Mononuclear cell (primary cell): ENCODE data around the gene UPB1. TPM values are rescaled to one million over a fixed set of nuclear protein-coding genes. Genes with fewer than 3 reads are reported as not detected.

Experiments used
- H3K27me3 ChIP-seq: 2 replicates; pipeline ENCODE4 v1.6.0; 2011; ENCODE audit warnings: low read length, control low read depth; ENCODE audit not compliant: insufficient read depth
- H3K4me1 ChIP-seq: 2 replicates; pipeline ENCODE4 v1.5.1; 2011; ENCODE audit warnings: mild to moderate bottlenecking, low read length, control low read depth; ENCODE audit not compliant: insufficient read depth
- H3K4me3 ChIP-seq: 2 replicates; pipeline ENCODE4 v1.5.1; 2011; ENCODE audit warnings: mild to moderate bottlenecking, low read length, moderate library complexity
- H3K9me3 ChIP-seq: 2 replicates; pipeline ENCODE4 v1.5.1; 2011; ENCODE audit warnings: low read depth, mild to moderate bottlenecking, control low read depth, low read length
- total RNA-seq: library from RNA; depleted of rRNA; stranded (reverse); fragments of >200 nt; gene quantifications from one replicate; pipeline ENCODE4 v1.2.3, GENCODE V29; 2012

UPB1 gene
- 3.6 TPM for total RNA-seq

- Histone ChIP-seq H3K4me1 (peaks cover 27% of the 10 kb centered on the region), H3K4me3 (no peak within 1 kb of the TSS), H3K9me3 (no peaks in the 10 kb centered on the region), H3K27me3 (peaks cover 22% of the 10 kb centered on the region)
These were observed at the start of gene UPB1 for GRCh38 chr22:24494528-24495364. UPB1 (plus strand) TSS chr22:24495332; CDS start chr22:24495404, 72 bp downstream.

- peaks cover 52% of the 10 kb centered on the region for H3K4me1 ChIP-seq
- no peaks in the 10 kb centered on the region for H3K27me3 ChIP-seq
- no peak overlapping the region for H3K4me3 ChIP-seq
- no peaks in the 10 kb centered on the region for H3K9me3 ChIP-seq
These were observed 49.5 kb upstream of the UPB1 start for GRCh38 chr22:24445481-24446259.

GRCh38 chr22:24446260-24446611 is 48.9 kb upstream of the UPB1 start:
- Histone ChIP-seq H3K4me1 (peaks cover 49% of the 10 kb centered on the region), H3K27me3 (no peaks in the 10 kb centered on the region), H3K9me3 (no peaks in the 10 kb centered on the region), H3K4me3 (no peak overlapping the region)

- Histone ChIP-seq H3K27me3 (no peaks in the 10 kb centered on the region), H3K4me3 (no peak overlapping the region), H3K9me3 (no peaks in the 10 kb centered on the region), H3K4me1 (peaks cover 27% of the 10 kb centered on the region)
These were observed 44.5 kb upstream of the UPB1 start for GRCh38 chr22:24450610-24451009.

- Histone ChIP-seq H3K4me3 (no peak overlapping the region), H3K4me1 (peaks cover 27% of the 10 kb centered on the region), H3K9me3 (no peaks in the 10 kb centered on the region), H3K27me3 (no peaks in the 10 kb centered on the region)
These were observed 44.0 kb upstream of the UPB1 start for GRCh38 chr22:24451162-24451561.

- H3K4me3 ChIP-seq = no peak overlapping the region
- peaks cover 21% of the 10 kb centered on the region for H3K4me1 ChIP-seq
- H3K27me3 ChIP-seq = no peaks in the 10 kb centered on the region
- no peaks in the 10 kb centered on the region for H3K9me3 ChIP-seq
These were observed 41.3 kb upstream of the UPB1 start for GRCh38 chr22:24453853-24454252.

- no peaks in the 10 kb centered on the region for H3K27me3 ChIP-seq
- peaks cover 10% of the 10 kb centered on the region for H3K4me1 ChIP-seq
- H3K4me3 ChIP-seq = no peak overlapping the region
- no peaks in the 10 kb centered on the region for H3K9me3 ChIP-seq
These were observed 40.1 kb upstream of the UPB1 start for GRCh38 chr22:24455039-24455438.

GRCh38 chr22:24455751-24456426 is 39.2 kb upstream of the UPB1 start:
- H3K27me3 ChIP-seq = no peaks in the 10 kb centered on the region
- H3K4me3 ChIP-seq = no peak overlapping the region
- H3K4me1 ChIP-seq = peaks cover 10% of the 10 kb centered on the region
- H3K9me3 ChIP-seq = no peaks in the 10 kb centered on the region

- Histone ChIP-seq H3K27me3 (no peaks in the 10 kb centered on the region), H3K4me3 (no peak overlapping the region), H3K9me3 (no peaks in the 10 kb centered on the region), H3K4me1 (peaks cover 20% of the 10 kb centered on the region)
These were observed 37.2 kb upstream of the UPB1 start for GRCh38 chr22:24457894-24458420.

GRCh38 chr22:24459911-24460310 is 35.2 kb upstream of the UPB1 start:
- H3K4me1 ChIP-seq = peaks cover 30% of the 10 kb centered on the region
- no peaks in the 10 kb centered on the region for H3K9me3 ChIP-seq
- H3K27me3 ChIP-seq = no peaks in the 10 kb centered on the region
- H3K4me3 ChIP-seq = no peak overlapping the region

- Histone ChIP-seq H3K9me3 (no peaks in the 10 kb centered on the region), H3K27me3 (no peaks in the 10 kb centered on the region), H3K4me1 (peaks cover 30% of the 10 kb centered on the region), H3K4me3 (no peak overlapping the region)
These were observed 34.6 kb upstream of the UPB1 start for GRCh38 chr22:24460418-24461089.

GRCh38 chr22:24463071-24463760 is 31.9 kb upstream of the UPB1 start:
- Histone ChIP-seq H3K27me3 (no peaks in the 10 kb centered on the region), H3K4me3 (no peak overlapping the region), H3K9me3 (no peaks in the 10 kb centered on the region), H3K4me1 (peaks cover 54% of the 10 kb centered on the region)

GRCh38 chr22:24465566-24465965 is 29.6 kb upstream of the UPB1 start:
- H3K27me3 ChIP-seq = no peaks in the 10 kb centered on the region
- no peaks in the 10 kb centered on the region for H3K9me3 ChIP-seq
- H3K4me1 ChIP-seq = peaks cover 48% of the 10 kb centered on the region
- H3K4me3 ChIP-seq = no peak overlapping the region

- no peaks in the 10 kb centered on the region for H3K9me3 ChIP-seq
- peaks cover 44% of the 10 kb centered on the region for H3K4me1 ChIP-seq
- no peaks in the 10 kb centered on the region for H3K27me3 ChIP-seq
These were observed 29.2 kb upstream of the UPB1 start for GRCh38 chr22:24465975-24466374.

More at GRCh38 chr22:24465975-24466374, 29.2 kb upstream of the UPB1 start:
- H3K4me3 ChIP-seq = no peak overlapping the region
